ENCODE measurements around the gene CXorf49B.
"Not testable (repeated sequence)": the region's sequence is repeated elsewhere in the genome, so short reads cannot be mapped to it uniquely, and the experiment has no call there.

- TF ChIP-seq, protein P1, sequence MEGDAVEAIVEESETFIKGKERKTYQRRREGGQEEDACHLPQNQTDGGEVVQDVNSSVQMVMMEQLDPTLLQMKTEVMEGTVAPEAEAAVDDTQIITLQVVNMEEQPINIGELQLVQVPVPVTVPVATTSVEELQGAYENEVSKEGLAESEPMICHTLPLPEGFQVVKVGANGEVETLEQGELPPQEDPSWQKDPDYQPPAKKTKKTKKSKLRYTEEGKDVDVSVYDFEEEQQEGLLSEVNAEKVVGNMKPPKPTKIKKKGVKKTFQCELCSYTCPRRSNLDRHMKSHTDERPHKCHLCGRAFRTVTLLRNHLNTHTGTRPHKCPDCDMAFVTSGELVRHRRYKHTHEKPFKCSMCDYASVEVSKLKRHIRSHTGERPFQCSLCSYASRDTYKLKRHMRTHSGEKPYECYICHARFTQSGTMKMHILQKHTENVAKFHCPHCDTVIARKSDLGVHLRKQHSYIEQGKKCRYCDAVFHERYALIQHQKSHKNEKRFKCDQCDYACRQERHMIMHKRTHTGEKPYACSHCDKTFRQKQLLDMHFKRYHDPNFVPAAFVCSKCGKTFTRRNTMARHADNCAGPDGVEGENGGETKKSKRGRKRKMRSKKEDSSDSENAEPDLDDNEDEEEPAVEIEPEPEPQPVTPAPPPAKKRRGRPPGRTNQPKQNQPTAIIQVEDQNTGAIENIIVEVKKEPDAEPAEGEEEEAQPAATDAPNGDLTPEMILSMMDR (IDR thresholded peaks at IDR 0.05 in 8 of 11, conservative IDR thresholded peaks at IDR 0.05 in 3 of 11): not testable (repeated sequence)
- not testable (repeated sequence) for TF ChIP-seq POLR2A, POLR2AphosphoS5 (IDR thresholded peaks at IDR 0.05)
Measured at GRCh38 chrX:71720289-71720886, 42.8 kb upstream of the CXorf49B start.
